DOHH2 (cell line): ENCODE measurements around the gene SP2.
A peak's percentile ranks its signal among the peaks of the same experiment; 100 is the strongest.

ENCODE experiments used
- EZH2phosphoT487 ChIP-seq: fragments of 200-600 bp; sonication (generic); IDR thresholded peaks from 2 replicates; pipeline ENCODE4 v1.6.1; 2017; ENCODE audit warnings: borderline replicate concordance, mild to moderate bottlenecking, antibody characterized with exemption, low read length, moderate library complexity, mixed read lengths
- TF ChIP-seq, protein P1 (sequence below): fragments of 200-600 bp; sonication (generic); IDR thresholded peaks from one replicate; pipeline ENCODE4 v1.5.1; 2014; ENCODE audit warnings: antibody characterized with exemption, mild to moderate bottlenecking, low read depth, low read length; ENCODE audit not compliant: poor library complexity, severe bottlenecking

DNA sequence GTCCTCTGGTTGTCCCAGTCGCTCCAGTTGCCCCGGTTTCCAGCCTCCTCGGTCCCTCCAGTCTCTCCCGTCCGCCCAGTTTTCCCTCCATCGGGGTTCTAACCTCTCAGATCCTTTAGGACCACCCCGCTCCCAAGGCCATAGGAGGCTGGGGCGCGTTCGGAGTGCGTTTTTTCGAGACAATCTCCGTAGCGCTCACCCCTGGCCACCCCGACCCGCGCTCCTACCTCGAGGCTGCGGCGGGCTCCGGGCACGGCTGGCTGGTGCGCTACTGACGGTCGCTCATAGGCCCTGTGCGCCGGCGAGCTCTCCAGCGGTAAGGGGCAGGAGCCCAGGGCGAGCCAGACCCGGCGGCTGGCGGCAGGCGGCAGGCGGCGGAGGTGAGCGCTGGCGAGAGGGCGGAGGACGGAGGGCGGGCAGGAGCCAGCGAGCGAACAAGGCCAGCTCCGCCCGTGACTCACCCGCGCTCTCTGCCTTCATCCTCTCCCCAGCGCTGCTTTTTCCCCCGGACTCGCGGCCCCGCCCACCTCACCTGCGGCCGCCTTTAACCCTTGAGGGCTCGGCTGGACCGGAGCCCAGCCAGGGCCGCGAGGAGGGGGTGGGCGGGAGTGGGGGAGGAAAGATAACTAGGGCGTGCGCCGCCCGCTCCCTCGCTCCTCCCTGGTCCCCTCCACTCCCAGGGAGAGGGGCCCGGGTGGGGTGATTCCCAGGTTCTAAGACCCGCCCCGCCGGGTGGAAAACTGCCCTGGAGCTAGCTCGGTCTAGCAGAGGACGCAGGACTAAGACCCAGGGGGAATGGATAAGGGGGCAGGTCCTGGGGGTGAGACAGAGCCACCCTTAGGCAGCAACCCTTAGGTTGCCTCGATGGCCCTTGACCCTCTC is 45.1 kb upstream of the SP2 start, which contains the start of gene SP6:
- TF ChIP-seq, protein P1, sequence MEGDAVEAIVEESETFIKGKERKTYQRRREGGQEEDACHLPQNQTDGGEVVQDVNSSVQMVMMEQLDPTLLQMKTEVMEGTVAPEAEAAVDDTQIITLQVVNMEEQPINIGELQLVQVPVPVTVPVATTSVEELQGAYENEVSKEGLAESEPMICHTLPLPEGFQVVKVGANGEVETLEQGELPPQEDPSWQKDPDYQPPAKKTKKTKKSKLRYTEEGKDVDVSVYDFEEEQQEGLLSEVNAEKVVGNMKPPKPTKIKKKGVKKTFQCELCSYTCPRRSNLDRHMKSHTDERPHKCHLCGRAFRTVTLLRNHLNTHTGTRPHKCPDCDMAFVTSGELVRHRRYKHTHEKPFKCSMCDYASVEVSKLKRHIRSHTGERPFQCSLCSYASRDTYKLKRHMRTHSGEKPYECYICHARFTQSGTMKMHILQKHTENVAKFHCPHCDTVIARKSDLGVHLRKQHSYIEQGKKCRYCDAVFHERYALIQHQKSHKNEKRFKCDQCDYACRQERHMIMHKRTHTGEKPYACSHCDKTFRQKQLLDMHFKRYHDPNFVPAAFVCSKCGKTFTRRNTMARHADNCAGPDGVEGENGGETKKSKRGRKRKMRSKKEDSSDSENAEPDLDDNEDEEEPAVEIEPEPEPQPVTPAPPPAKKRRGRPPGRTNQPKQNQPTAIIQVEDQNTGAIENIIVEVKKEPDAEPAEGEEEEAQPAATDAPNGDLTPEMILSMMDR: no peak
- TF ChIP-seq EZH2phosphoT487: peak; percentile 80; the same call in 1 of the 2 replicates
